ENCODE data around the gene USP35. TPM values are rescaled to one million over a fixed set of nuclear protein-coding genes. Genes with fewer than 3 reads are reported as not detected.
A peak's percentile ranks its signal among the peaks of the same experiment; 100 is the strongest.

The USP35 gene
- total and polyA plus RNA-seq, 8 donors: 2.2 to 13.0 (median 4.4) TPM

GRCh38 chr11:78156127-78156844 is 32.4 kb upstream of the USP35 start:
- TF ChIP-seq CTCF (IDR thresholded peaks at IDR 0.05): no peak
- H3K27me3 ChIP-seq: no peaks in the 10 kb centered on the region
- ATAC-seq (peak in 3 of 4 donors; percentile 75 to 85 (median 76)), DNase-seq (peak in 2 of 6 donors; percentile 21 to 36), FAIRE-seq (no peak)
- no peak overlapping the region for H3K4me3 ChIP-seq
- WGBS, 2 donors: 34 to 37% methylated on average over 6 of the region's 6 CpGs
- no peaks in the 10 kb centered on the region for H3K36me3 ChIP-seq
- no peaks in the 10 kb centered on the region for H3K9me3 ChIP-seq
- peaks cover 0 to 5% (median 0%) of the 10 kb centered on the region in 3 donors for H3K4me1 ChIP-seq
- H3K27ac ChIP-seq: peak overlapping the region in 1 of 4 donors; percentile 10
- intact Hi-C loops (cut with DNase I): no loop called here

- no peak overlapping the region for H3K27ac ChIP-seq
- WGBS, 2 donors: 67 to 68% methylated on average over 6 of the region's 6 CpGs
- H3K4me1 ChIP-seq: peaks cover 0 to 5% (median 0%) of the 10 kb centered on the region in 3 donors
- ATAC-seq: no peak
- no peak for FAIRE-seq
- H3K36me3 ChIP-seq: no peaks in the 10 kb centered on the region
- H3K27me3 ChIP-seq: no peaks in the 10 kb centered on the region
- intact Hi-C loops (cut with DNase I): no loop called here
- DNase-seq: no peak
- H3K4me3 ChIP-seq: no peak overlapping the region
- TF ChIP-seq CTCF (IDR thresholded peaks at IDR 0.05): no peak
- H3K9me3 ChIP-seq: no peaks in the 10 kb centered on the region
Measured at GRCh38 chr11:78158987-78159652, 29.6 kb upstream of the USP35 start.

GRCh38 chr11:78160557-78160956 is 28.2 kb upstream of the USP35 start:
- Histone ChIP-seq H3K9me3 (no peaks in the 10 kb centered on the region), H3K4me3 (no peak overlapping the region), H3K36me3 (no peaks in the 10 kb centered on the region), H3K4me1 (peaks cover 0 to 5% (median 0%) of the 10 kb centered on the region in 3 donors), H3K27me3 (no peaks in the 10 kb centered on the region), H3K27ac (no peak overlapping the region)
- no peak for TF ChIP-seq CTCF (IDR thresholded peaks at IDR 0.05)
- DNase-seq (no peak), ATAC-seq (no peak), FAIRE-seq (no peak)
- 73 to 95% methylated on average over 1 of the region's 1 CpG for WGBS, 2 donors
- intact Hi-C loops (cut with DNase I): no loop called here

GRCh38 chr11:78161346-78161745 is 27.4 kb upstream of the USP35 start:
- H3K27ac ChIP-seq: no peak overlapping the region
- 87 to 97% methylated on average over 2 of the region's 2 CpGs for WGBS, 2 donors

More at GRCh38 chr11:78161346-78161745, 27.4 kb upstream of the USP35 start:
- no peak for FAIRE-seq
- H3K4me1 ChIP-seq: peaks cover 0 to under 1% (median 0%) of the 10 kb centered on the region in 3 donors
- intact Hi-C loops (cut with DNase I): no loop called here
- DNase-seq: no peak
- ATAC-seq: no peak
- no peaks in the 10 kb centered on the region for H3K9me3 ChIP-seq
- no peak overlapping the region for H3K4me3 ChIP-seq
- H3K27me3 ChIP-seq: no peaks in the 10 kb centered on the region
- H3K36me3 ChIP-seq: no peaks in the 10 kb centered on the region
- TF ChIP-seq CTCF (IDR thresholded peaks at IDR 0.05): no peak
